VCaP (cell line): Measurements from ENCODE around the gene DAP.

Experiments
- H3K27ac ChIP-seq: fragments of 450-650 bp; 2 replicates; pipeline ENCODE4 v1.5.1; 2017
- TF ChIP-seq, protein P1 (sequence below): fragments of 450-650 bp; conservative IDR thresholded peaks from 2 replicates; pipeline ENCODE4 v1.5.1; 2017; ENCODE audit warnings: mild to moderate bottlenecking, moderate library complexity

The DAP gene

DNA sequence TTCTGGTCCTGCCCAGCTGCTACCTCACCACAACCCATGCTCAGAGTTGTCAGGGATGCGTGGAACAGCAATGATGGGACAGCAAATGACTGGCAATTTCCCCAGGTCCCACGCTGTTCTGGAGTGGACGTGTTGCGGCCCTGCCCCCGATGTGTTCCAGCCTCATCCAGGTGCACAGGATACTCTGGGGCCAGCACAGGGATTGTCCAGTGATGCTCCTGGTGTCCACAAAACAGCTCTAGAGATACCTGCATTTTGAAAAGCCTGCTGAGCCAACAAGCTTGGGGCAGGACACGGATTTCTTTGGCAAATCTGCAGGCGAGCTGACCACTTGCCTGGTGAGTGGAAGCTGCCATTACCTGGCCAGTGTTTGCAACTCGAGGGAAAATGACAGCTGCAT is 108.4 kb downstream of the DAP start:
- no peak overlapping the region for H3K27ac ChIP-seq
- TF ChIP-seq, protein P1, sequence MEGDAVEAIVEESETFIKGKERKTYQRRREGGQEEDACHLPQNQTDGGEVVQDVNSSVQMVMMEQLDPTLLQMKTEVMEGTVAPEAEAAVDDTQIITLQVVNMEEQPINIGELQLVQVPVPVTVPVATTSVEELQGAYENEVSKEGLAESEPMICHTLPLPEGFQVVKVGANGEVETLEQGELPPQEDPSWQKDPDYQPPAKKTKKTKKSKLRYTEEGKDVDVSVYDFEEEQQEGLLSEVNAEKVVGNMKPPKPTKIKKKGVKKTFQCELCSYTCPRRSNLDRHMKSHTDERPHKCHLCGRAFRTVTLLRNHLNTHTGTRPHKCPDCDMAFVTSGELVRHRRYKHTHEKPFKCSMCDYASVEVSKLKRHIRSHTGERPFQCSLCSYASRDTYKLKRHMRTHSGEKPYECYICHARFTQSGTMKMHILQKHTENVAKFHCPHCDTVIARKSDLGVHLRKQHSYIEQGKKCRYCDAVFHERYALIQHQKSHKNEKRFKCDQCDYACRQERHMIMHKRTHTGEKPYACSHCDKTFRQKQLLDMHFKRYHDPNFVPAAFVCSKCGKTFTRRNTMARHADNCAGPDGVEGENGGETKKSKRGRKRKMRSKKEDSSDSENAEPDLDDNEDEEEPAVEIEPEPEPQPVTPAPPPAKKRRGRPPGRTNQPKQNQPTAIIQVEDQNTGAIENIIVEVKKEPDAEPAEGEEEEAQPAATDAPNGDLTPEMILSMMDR: no peak

GRCh38 chr5:10652151-10652550 is 108.9 kb downstream of the DAP start:
- TF ChIP-seq, protein P1: no peak
- no peak overlapping the region for H3K27ac ChIP-seq

DNA sequence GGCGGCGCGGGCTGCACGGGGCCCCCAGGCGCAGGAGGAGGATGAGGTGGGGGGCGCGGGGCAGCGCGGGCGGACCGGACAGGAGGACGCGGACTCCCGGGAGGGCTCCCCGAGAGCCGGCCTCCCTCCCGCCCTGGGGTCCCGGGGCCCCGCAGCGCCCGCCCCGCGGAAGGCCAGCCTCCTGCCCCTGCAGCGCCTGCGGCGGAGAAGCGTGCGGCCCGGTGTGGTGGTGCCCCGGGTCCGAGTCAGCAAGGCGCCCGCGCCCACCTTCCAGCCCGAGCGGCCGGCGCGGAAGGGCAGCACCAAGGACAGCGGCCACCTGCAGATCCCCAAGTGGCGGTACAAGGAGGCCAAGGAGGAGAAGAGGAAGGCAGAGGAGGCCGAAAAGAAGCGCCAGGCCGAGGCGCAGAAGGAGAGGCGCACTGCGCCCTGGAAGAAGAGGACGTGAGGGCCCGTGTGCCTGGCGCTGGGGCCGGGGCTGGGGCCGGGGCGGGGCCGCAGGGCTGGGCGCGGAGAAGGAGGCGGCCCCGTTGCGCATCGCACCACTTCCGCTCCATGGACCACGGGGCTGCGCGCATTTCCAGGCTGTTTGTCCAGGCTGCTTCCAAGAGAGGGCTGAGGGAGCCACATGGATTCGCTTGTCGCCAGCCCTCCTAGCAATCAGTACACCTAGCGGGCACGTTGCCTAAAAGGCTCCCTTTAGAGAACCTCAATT is 111.2 kb downstream of the DAP start:
- TF ChIP-seq, protein P1: no peak
- no peak overlapping the region for H3K27ac ChIP-seq

- TF ChIP-seq, protein P1: no peak
Measured at GRCh38 chr5:10648806-10649665, 112.0 kb downstream of the DAP start.

DNA sequence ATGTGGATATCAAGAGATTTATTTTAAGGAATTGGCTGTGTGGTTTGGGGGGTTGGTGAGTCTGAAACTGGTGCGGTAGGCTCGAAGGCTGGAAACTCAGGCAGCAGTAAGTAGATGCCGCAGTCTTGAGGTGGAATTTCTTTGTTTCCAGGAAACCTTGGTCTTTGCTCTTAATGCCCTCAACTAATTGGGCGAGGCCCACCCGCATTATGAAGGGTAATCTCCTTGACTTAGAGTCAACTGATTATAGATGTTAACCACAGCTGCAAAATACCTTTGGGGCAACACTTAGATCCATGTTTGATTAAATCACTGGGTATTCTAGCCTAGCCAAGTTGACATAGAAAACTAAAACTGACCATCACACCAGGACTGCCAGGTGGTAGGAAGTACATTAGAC is 113.4 kb downstream of the DAP start:
- TF ChIP-seq, protein P1: no peak
- no peak overlapping the region for H3K27ac ChIP-seq

More at GRCh38 chr5:10648806-10649665, 112.0 kb downstream of the DAP start:
- H3K27ac ChIP-seq: no peak overlapping the region

GRCh38 chr5:10645671-10646070 is 115.4 kb downstream of the DAP start:
- TF ChIP-seq, protein P1: no peak
- no peak overlapping the region for H3K27ac ChIP-seq

DNA sequence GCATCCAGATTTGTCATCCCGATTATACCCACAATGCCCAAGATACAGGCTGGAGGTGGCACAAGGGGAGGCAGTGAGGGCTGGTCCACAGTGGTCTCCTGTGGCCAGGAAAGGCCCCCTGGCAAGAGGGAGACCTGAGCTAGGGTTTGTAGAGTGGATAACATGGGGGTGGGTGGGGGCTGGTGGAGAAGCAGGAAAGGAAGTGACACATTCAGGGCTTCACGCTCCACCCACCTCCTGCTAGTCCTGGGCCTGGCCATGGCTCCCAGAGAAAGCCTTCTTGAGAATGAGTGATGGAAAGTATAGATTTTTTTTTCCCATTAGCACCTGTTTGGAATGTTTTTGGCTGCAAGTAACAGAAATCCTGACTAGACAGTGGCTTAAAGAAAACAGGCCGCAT is 115.9 kb downstream of the DAP start:
- TF ChIP-seq, protein P1: no peak
- no peak overlapping the region for H3K27ac ChIP-seq
